ENCODE results near the gene USP40. TPM values are rescaled to one million over a fixed set of nuclear protein-coding genes. Genes with fewer than 3 reads are reported as not detected.
A peak's percentile ranks its signal among the peaks of the same experiment; 100 is the strongest.

The USP40 gene
- total and polyA plus RNA-seq, 5 donors: 15.1 to 18.6 (median 17.9) TPM

DNA sequence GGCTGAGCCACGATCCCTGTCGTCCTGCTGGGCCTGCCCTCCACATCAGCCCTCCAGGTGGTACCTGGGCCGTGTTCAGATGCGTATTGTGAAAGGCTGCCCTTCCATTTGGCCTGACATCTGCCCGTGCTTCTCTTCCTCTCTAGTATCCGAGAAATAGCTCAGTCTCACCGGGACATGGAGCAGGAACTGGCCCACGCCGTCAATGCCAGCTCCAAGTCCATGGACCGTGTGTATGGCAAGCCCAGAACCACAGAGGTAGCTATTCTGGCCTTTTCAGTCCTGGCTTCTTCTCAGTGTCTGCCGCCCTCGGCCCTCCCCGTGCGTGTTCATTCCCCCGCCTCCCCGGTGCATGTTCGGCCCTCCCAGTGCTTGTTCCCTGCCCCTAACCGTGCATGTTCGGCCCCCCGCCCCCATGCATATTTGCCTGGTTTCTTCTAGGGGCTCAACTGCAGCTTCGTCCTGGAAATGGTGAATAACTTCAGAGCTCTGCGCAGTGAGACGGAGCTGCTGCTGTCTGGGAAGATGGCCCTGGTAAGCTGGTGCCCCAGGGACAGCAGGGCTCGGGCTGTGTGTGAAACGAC is 104.3 kb downstream of the USP40 start:
- Histone ChIP-seq H3K27ac (ENCODE audit: low read length) (no peak overlapping the region), H3K4me1 (ENCODE audit: control insufficient read depth, insufficient read depth, low read length) (no peaks in the 10 kb centered on the region), H3K4me3 (ENCODE audit: low read length) (no peak overlapping the region), H3K27me3 (ENCODE audit: control insufficient read depth, insufficient read depth) (no peaks in the 10 kb centered on the region), H3K9me3 (ENCODE audit: control insufficient read depth, low read length) (no peaks in the 10 kb centered on the region)
- intact Hi-C loops (cut with DNase I): no loop called here
- no peak for ATAC-seq
- peak in 2 of 3 donors; percentile 38 to 57 for DNase-seq
- 93% methylated on average over 25 of the region's 25 CpGs for WGBS

DNA sequence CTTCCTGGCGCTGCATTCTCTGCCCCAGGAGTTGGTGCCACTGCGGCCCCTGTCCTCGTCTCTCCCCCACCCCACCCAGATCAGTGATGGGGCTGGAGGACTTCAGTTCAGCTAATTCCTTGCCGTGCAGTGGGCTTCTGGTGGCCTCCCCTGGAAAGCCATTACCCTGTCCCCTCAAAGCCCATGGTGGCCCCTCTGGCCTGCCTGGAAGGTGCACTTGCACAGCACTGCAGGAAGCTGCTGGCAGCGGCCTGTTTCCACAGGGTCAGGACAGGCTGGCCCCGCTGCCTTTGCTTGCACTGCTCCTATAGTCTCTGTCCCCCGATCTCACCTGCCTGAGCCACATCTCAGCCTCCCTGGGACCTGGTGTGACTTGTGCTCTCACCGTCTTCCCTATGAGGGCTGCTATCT is 105.1 kb downstream of the USP40 start:
- no peak overlapping the region for H3K27ac ChIP-seq (ENCODE audit: low read length)
- ATAC-seq (no peak), DNase-seq (peak in 2 of 3 donors; percentile 19 to 47)
- intact Hi-C loops (cut with DNase I): no loop called here
- H3K27me3 ChIP-seq (ENCODE audit: control insufficient read depth, insufficient read depth): no peaks in the 10 kb centered on the region
- H3K9me3 ChIP-seq (ENCODE audit: control insufficient read depth, low read length): no peaks in the 10 kb centered on the region
- WGBS: 88% methylated on average over 8 of the region's 8 CpGs
- no peaks in the 10 kb centered on the region for H3K4me1 ChIP-seq (ENCODE audit: control insufficient read depth, insufficient read depth, low read length)
- H3K4me3 ChIP-seq (ENCODE audit: low read length): no peak overlapping the region

DNA sequence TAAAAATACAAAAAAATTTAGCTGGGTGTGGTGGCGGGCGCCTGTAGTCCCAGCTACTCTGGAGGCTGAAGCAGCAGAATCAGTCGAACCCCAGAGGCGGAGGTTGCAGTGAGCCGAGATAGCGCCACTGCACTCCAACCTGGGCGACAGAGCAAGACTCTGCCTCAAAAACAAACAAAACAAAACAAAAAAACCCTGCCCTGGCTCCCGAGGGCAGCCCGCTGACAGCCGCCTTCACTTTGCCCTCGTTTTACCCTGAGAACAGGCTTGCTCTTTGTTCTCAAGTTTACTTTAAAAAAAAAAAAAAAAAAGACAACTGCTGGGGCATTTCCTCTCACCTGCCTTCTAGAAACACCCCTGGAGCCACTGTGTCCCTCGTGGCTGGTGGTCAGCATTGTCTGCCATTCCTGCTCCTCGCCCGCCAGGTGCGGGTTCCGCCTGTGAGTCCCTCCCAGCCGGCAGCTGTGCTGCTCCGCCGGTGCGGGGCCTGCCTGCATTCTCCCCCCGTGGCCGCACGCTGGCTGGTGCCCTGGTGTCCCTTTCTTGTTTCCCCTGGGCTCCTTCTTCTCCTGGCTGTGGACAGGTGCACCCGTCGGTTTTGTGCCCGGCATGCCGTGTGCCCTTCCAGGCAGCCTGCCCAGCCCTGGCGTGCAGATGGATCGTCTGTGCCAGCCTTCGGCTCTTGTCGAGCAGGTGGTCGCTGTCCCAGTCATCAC is 105.7 kb downstream of the USP40 start:
- ATAC-seq (no peak), DNase-seq (peak in 2 of 3 donors; percentile 54 to 58)
- no peak overlapping the region for H3K4me3 ChIP-seq (ENCODE audit: low read length)
- H3K9me3 ChIP-seq (ENCODE audit: control insufficient read depth, low read length): no peaks in the 10 kb centered on the region
- intact Hi-C loops (cut with DNase I): no loop called here
- no peaks in the 10 kb centered on the region for H3K27me3 ChIP-seq (ENCODE audit: control insufficient read depth, insufficient read depth)
- 86% methylated on average over 32 of the region's 32 CpGs for WGBS
- H3K4me1 ChIP-seq (ENCODE audit: control insufficient read depth, insufficient read depth, low read length): no peaks in the 10 kb centered on the region
- no peak overlapping the region for H3K27ac ChIP-seq (ENCODE audit: low read length)

DNA sequence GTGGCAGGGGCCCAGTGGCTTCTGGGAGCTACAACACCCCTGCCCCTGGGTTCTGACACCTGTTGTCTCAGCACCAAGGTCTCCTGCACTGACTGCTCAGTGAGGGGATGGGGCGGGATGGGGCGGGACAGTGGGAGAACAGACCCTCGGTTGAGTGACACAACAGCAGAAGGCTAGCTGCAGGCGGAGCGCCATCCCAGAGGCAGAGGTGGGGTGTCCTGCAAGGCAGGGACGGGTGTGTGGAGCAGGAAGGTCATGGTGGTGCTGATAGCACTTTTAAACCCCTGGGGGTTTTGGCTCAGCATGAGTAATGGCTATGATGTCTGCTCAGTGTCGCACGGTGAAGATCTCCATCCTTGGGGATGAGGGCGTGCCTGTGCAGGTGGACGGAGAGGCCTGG is 107.2 kb downstream of the USP40 start:
- ATAC-seq (no peak), DNase-seq (peak in 2 of 3 donors; percentile 4 to 58)
- no peaks in the 10 kb centered on the region for H3K9me3 ChIP-seq (ENCODE audit: control insufficient read depth, low read length)
- H3K27me3 ChIP-seq (ENCODE audit: control insufficient read depth, insufficient read depth): no peaks in the 10 kb centered on the region
- WGBS: 93% methylated on average over 10 of the region's 10 CpGs
- no peak overlapping the region for H3K4me3 ChIP-seq (ENCODE audit: low read length)
- no peaks in the 10 kb centered on the region for H3K4me1 ChIP-seq (ENCODE audit: control insufficient read depth, insufficient read depth, low read length)
- no peak overlapping the region for H3K27ac ChIP-seq (ENCODE audit: low read length)
- intact Hi-C loops (cut with DNase I): no loop called here

GRCh38 chr2:233458826-233459225 is 107.8 kb downstream of the USP40 start:
- no peak overlapping the region for H3K27ac ChIP-seq (ENCODE audit: low read length)
- no peak overlapping the region for H3K4me3 ChIP-seq (ENCODE audit: low read length)
- DNase-seq (peak in 1 of 3 donors; percentile 41), ATAC-seq (no peak)
- intact Hi-C loops (cut with DNase I): no loop called here
- no peaks in the 10 kb centered on the region for H3K27me3 ChIP-seq (ENCODE audit: control insufficient read depth, insufficient read depth)
- no peaks in the 10 kb centered on the region for H3K4me1 ChIP-seq (ENCODE audit: control insufficient read depth, insufficient read depth, low read length)
- WGBS: 91% methylated on average over 8 of the region's 8 CpGs
- no peaks in the 10 kb centered on the region for H3K9me3 ChIP-seq (ENCODE audit: control insufficient read depth, low read length)

GRCh38 chr2:233458031-233458610 is 108.5 kb downstream of the USP40 start:
- intact Hi-C loops (cut with DNase I): no loop called here
- Histone ChIP-seq H3K4me3 (ENCODE audit: low read length) (no peak overlapping the region), H3K27me3 (ENCODE audit: control insufficient read depth, insufficient read depth) (no peaks in the 10 kb centered on the region), H3K4me1 (ENCODE audit: control insufficient read depth, insufficient read depth, low read length) (no peaks in the 10 kb centered on the region), H3K9me3 (ENCODE audit: control insufficient read depth, low read length) (no peaks in the 10 kb centered on the region), H3K27ac (ENCODE audit: low read length) (no peak overlapping the region)
- WGBS: 94% methylated on average over 20 of the region's 20 CpGs
- peak in 1 of 2 donors; percentile 13 for ATAC-seq
- peak in 2 of 3 donors; percentile 33 to 45 for DNase-seq

- peak in 2 of 3 donors; percentile 0 to 7 for DNase-seq
- 90% methylated on average over 5 of the region's 5 CpGs for WGBS
- Histone ChIP-seq H3K27me3 (ENCODE audit: control insufficient read depth, insufficient read depth) (no peaks in the 10 kb centered on the region), H3K9me3 (ENCODE audit: control insufficient read depth, low read length) (no peaks in the 10 kb centered on the region), H3K4me3 (ENCODE audit: low read length) (no peak overlapping the region), H3K4me1 (ENCODE audit: control insufficient read depth, insufficient read depth, low read length) (no peaks in the 10 kb centered on the region), H3K27ac (ENCODE audit: low read length) (no peak overlapping the region)
- intact Hi-C loops (cut with DNase I): no loop called here
- no peak for ATAC-seq
Observed at GRCh38 chr2:233457356-233457755, 109.2 kb downstream of the USP40 start.

- Histone ChIP-seq H3K27ac (ENCODE audit: low read length) (no peak overlapping the region), H3K9me3 (ENCODE audit: control insufficient read depth, low read length) (no peaks in the 10 kb centered on the region), H3K4me3 (ENCODE audit: low read length) (no peak overlapping the region), H3K4me1 (ENCODE audit: control insufficient read depth, insufficient read depth, low read length) (no peaks in the 10 kb centered on the region), H3K27me3 (ENCODE audit: control insufficient read depth, insufficient read depth) (no peaks in the 10 kb centered on the region)
- intact Hi-C loops (cut with DNase I): no loop called here
- WGBS: 93% methylated on average over 5 of the region's 5 CpGs
- DNase-seq (peak in 1 of 3 donors; percentile 28), ATAC-seq (no peak)
Observed at GRCh38 chr2:233456934-233457333, 109.6 kb downstream of the USP40 start.

DNA sequence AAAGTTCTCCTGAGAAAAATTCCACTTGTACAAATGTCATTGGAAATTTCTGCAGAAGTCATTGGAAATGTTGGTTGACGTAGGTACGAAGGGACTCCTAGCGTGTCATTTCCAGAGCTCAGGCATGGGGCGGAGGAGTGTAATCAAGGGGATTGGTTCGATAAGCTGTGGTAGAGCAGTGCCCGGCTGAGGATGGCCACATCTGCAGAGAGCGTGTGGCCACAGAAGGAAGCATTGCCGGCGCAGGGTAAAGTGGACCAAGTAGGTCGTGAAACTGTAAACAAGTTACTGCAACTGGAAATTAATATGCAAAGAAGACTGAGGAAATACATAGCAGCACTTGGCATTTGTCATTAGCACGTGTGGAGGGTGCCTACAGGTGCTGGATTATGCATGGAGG is 110.5 kb downstream of the USP40 start:
- no peaks in the 10 kb centered on the region for H3K4me1 ChIP-seq (ENCODE audit: control insufficient read depth, insufficient read depth, low read length)
- ATAC-seq: no peak
- no peaks in the 10 kb centered on the region for H3K27me3 ChIP-seq (ENCODE audit: control insufficient read depth, insufficient read depth)
- WGBS: 93% methylated on average over 11 of the region's 11 CpGs
- H3K4me3 ChIP-seq (ENCODE audit: low read length): no peak overlapping the region
- H3K9me3 ChIP-seq (ENCODE audit: control insufficient read depth, low read length): no peaks in the 10 kb centered on the region
- H3K27ac ChIP-seq (ENCODE audit: low read length): no peak overlapping the region
- no peak for DNase-seq
- intact Hi-C loops (cut with DNase I): no loop called here

GRCh38 chr2:233455491-233455890 is 111.1 kb downstream of the USP40 start:
- 94% methylated on average over 7 of the region's 7 CpGs for WGBS
- intact Hi-C loops (cut with DNase I): no loop called here
- ATAC-seq: no peak
- Histone ChIP-seq H3K27ac (ENCODE audit: low read length) (no peak overlapping the region), H3K9me3 (ENCODE audit: control insufficient read depth, low read length) (no peaks in the 10 kb centered on the region), H3K27me3 (ENCODE audit: control insufficient read depth, insufficient read depth) (no peaks in the 10 kb centered on the region), H3K4me1 (ENCODE audit: control insufficient read depth, insufficient read depth, low read length) (no peaks in the 10 kb centered on the region), H3K4me3 (ENCODE audit: low read length) (no peak overlapping the region)
- peak in 2 of 3 donors; percentile 12 to 13 for DNase-seq

DNA sequence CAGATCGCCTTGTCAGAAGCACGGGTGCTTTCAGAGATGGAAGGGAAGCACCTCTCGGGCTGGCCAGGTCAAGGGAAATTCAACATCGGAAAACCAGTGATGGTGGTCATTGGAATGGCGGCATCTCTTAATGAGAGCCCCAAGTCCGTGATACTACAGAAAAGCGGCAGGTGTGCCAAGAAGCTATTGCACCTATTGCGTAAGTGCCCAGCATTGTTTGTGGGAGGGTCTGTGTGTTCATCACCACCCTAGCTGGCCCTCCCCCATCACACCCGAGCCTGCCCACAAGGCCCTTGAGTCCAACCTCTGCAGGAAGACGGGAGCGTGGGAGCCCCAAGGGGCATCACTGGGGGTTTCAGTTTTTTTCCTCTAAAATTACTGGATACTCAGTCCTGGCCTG is 111.6 kb downstream of the USP40 start:
- Histone ChIP-seq H3K4me3 (ENCODE audit: low read length) (no peak overlapping the region), H3K9me3 (ENCODE audit: control insufficient read depth, low read length) (no peaks in the 10 kb centered on the region), H3K4me1 (ENCODE audit: control insufficient read depth, insufficient read depth, low read length) (no peaks in the 10 kb centered on the region), H3K27me3 (ENCODE audit: control insufficient read depth, insufficient read depth) (no peaks in the 10 kb centered on the region), H3K27ac (ENCODE audit: low read length) (no peak overlapping the region)
- intact Hi-C loops (cut with DNase I): no loop called here
- 92% methylated on average over 11 of the region's 11 CpGs for WGBS
- DNase-seq: peak in 2 of 3 donors; percentile 21 to 39
- ATAC-seq: no peak

Data from right cardiac atrium (tissue), 5 donors.